Smooth muscle cell (in vitro differentiated cells): Measurements from ENCODE around the gene ESR1. TPM values are rescaled to one million over a fixed set of nuclear protein-coding genes. Genes with fewer than 3 reads are reported as not detected.
A peak's percentile ranks its signal among the peaks of the same experiment; 100 is the strongest.

Source experiments
- DNase-seq: peaks from one replicate; lab custom pipeline; 2025; ENCODE audit not compliant: unreplicated experiment; lab: John Stamatoyannopoulos, UW
- H2AFZ ChIP-seq: fragments of 200-600 bp; sonication (generic); 2 replicates; pipeline ENCODE4 v1.6.0; 2016; ENCODE audit warnings: antibody characterized with exemption, low read depth, mild to moderate bottlenecking
- H3F3A ChIP-seq: fragments of 200-600 bp; sonication (generic); 2 replicates; pipeline ENCODE4 v1.6.0; 2017; ENCODE audit warnings: antibody characterized with exemption, low read depth
- H3K27ac ChIP-seq: fragments of 200-600 bp; sonication (generic); 2 replicates; pipeline ENCODE4 v1.5.1; 2016; ENCODE audit warnings: low read depth, mild to moderate bottlenecking
- H3K27me3 ChIP-seq: fragments of 200-600 bp; sonication (generic); 2 replicates; pipeline ENCODE4 v1.6.1; 2016; ENCODE audit warnings: low read depth, mild to moderate bottlenecking
- H3K36me3 ChIP-seq: fragments of 200-600 bp; sonication (generic); 2 replicates; pipeline ENCODE4 v1.5.1; 2016; ENCODE audit warnings: low read depth
- H3K4me1 ChIP-seq: fragments of 200-600 bp; sonication (generic); 2 replicates; pipeline ENCODE4 v1.5.1; 2016; ENCODE audit warnings: low read depth
- H3K4me2 ChIP-seq: fragments of 200-600 bp; sonication (generic); 2 replicates; pipeline ENCODE4 v1.6.0; 2016; ENCODE audit warnings: mild to moderate bottlenecking
- H3K4me3 ChIP-seq: fragments of 200-600 bp; sonication (generic); 2 replicates; pipeline ENCODE4 v1.5.1; 2016; ENCODE audit warnings: mild to moderate bottlenecking
- H3K79me2 ChIP-seq: fragments of 200-600 bp; sonication (generic); 2 replicates; pipeline ENCODE4 v1.6.0; 2016; ENCODE audit warnings: low read depth, mild to moderate bottlenecking
- H3K9ac ChIP-seq: fragments of 200-600 bp; sonication (generic); 2 replicates; pipeline ENCODE4 v1.6.0; 2016; ENCODE audit warnings: low read depth
- H3K9me3 ChIP-seq: fragments of 200-600 bp; sonication (generic); replicated peaks from 2 replicates; pipeline ENCODE4 v1.5.1; 2016; ENCODE audit warnings: low read depth
- H4K20me1 ChIP-seq: fragments of 200-600 bp; sonication (generic); 2 replicates; pipeline ENCODE4 v1.6.0; 2016; ENCODE audit warnings: low read depth
- CTCF ChIP-seq: fragments of 200-600 bp; sonication (generic); IDR thresholded peaks from 2 replicates; pipeline ENCODE4 v1.5.1; 2017; ENCODE audit warnings: borderline replicate concordance, mild to moderate bottlenecking, antibody characterized with exemption; ENCODE audit not compliant: insufficient read depth, poor library complexity, severe bottlenecking
- WGBS: methylation state at CpG from one replicate; pipeline ENCODE4 v1.1.7; 2016; ENCODE audit warnings: low lambda C conversion rate; 5-methylcytosine and 5-hydroxymethylcytosine counted together
- polyA plus RNA-seq: library from polyadenylated mRNA; unstranded; fragments of >200 nt; fragmentation: Nextera tagmentation; extraction: Ambion mirVana; gene quantifications from 2 replicates; pipeline ENCODE4 v1.2.1, GENCODE V29; 2016
- total RNA-seq: library from RNA; depleted of rRNA; stranded (reverse); fragments of >200 nt; gene quantifications from 2 replicates; pipeline ENCODE4 v1.2.3, GENCODE V29; 2014

Gene ESR1
- total and polyA plus RNA-seq, 2 experiments from 2014 or later = 0.16 TPM; not detected in 1

GRCh38 chr6:151905854-151906253 lies 98.4 kb downstream of the ESR1 start:
- no peaks in the 10 kb centered on the region for H3K4me1 ChIP-seq
- no peak overlapping the region for H3K9ac ChIP-seq
- no peaks in the 10 kb centered on the region for H4K20me1 ChIP-seq
- DNase-seq = no peak
- no peak overlapping the region for H3K27ac ChIP-seq
- H3F3A ChIP-seq = no peaks in the 10 kb centered on the region
- no peaks in the 10 kb centered on the region for H3K36me3 ChIP-seq
- H2AFZ ChIP-seq = no peak overlapping the region
- H3K9me3 ChIP-seq = no peaks in the 10 kb centered on the region
- H3K4me3 ChIP-seq = no peak overlapping the region
- H3K79me2 ChIP-seq = no peaks in the 10 kb centered on the region
- no peak overlapping the region for H3K4me2 ChIP-seq
- TF ChIP-seq CTCF = no peak
- H3K27me3 ChIP-seq = no peaks in the 10 kb centered on the region
- 96% methylated on average over 4 of the region's 4 CpGs for WGBS

DNA sequence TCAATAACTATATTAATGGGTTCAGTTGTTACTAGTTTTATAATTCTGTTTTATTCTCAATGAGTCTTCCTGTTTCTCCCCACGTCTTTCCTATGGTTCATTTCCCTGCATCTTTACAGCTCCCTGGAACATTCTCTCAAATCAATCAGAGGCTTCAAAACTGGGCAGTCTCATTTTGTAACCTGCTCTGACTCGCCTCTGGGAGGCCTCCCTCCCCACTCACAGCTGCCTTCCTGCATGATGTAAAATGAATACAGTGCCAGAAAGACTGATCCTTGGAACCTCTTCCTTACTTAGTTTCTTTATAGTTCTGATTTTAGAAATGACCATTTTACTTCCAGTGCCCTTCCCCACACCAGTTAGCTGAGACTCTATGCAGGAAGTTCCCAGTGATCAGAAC lies 103.9 kb downstream of the ESR1 start:
- no peaks in the 10 kb centered on the region for H3K27me3 ChIP-seq
- no peak overlapping the region for H3K9ac ChIP-seq
- WGBS = 78% methylated on average over 2 of the region's 2 CpGs
- no peak for TF ChIP-seq CTCF
- H3K4me3 ChIP-seq = no peak overlapping the region
- no peak for DNase-seq
- no peak overlapping the region for H3K27ac ChIP-seq
- H3K4me1 ChIP-seq = no peaks in the 10 kb centered on the region
- no peak overlapping the region for H3K4me2 ChIP-seq
- no peaks in the 10 kb centered on the region for H3K9me3 ChIP-seq
- no peaks in the 10 kb centered on the region for H3K79me2 ChIP-seq
- H3F3A ChIP-seq = no peaks in the 10 kb centered on the region
- no peaks in the 10 kb centered on the region for H3K36me3 ChIP-seq
- H4K20me1 ChIP-seq = no peaks in the 10 kb centered on the region
- no peak overlapping the region for H2AFZ ChIP-seq

DNA sequence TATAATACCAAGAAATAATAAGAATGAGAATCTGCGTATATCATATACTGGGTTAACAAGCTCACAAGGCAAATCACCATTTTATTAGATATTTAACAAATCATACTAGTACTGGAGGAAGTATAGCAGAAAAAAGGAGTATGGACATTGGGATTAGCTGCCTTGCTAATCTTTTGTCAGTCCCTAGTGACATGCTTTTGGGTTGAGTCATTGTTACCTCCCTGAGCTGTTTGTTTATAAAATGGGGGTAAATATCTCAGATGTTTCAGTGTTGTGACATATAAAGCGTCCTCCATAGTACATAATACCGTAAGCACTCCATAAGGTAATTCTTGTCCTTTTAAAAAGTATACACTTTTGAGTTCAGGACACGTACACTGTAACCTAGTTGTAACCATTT lies 107.0 kb downstream of the ESR1 start:
- WGBS = 66% methylated on average over 4 of the region's 4 CpGs
- H3K4me2 ChIP-seq = no peak overlapping the region
- DNase-seq = no peak
- TF ChIP-seq CTCF = no peak
- H3K79me2 ChIP-seq = no peaks in the 10 kb centered on the region
- no peaks in the 10 kb centered on the region for H3K27me3 ChIP-seq
- no peaks in the 10 kb centered on the region for H3K9me3 ChIP-seq
- H3K9ac ChIP-seq = no peak overlapping the region
- H3K27ac ChIP-seq = no peak overlapping the region
- H4K20me1 ChIP-seq = no peaks in the 10 kb centered on the region
- no peaks in the 10 kb centered on the region for H3K36me3 ChIP-seq
- no peaks in the 10 kb centered on the region for H3K4me1 ChIP-seq
- no peaks in the 10 kb centered on the region for H3F3A ChIP-seq
- H3K4me3 ChIP-seq = no peak overlapping the region
- H2AFZ ChIP-seq = no peak overlapping the region

GRCh38 chr6:151916075-151916474 lies 108.6 kb downstream of the ESR1 start:
- H3K79me2 ChIP-seq = no peaks in the 10 kb centered on the region
- H3K27me3 ChIP-seq = no peaks in the 10 kb centered on the region
- peak overlapping the region; percentile 75 for H3K27ac ChIP-seq
- DNase-seq = no peak
- H4K20me1 ChIP-seq = no peaks in the 10 kb centered on the region
- H3K4me3 ChIP-seq = no peak overlapping the region
- no peak overlapping the region for H2AFZ ChIP-seq
- H3K36me3 ChIP-seq = no peaks in the 10 kb centered on the region
- TF ChIP-seq CTCF = no peak
- no peak overlapping the region for H3K9ac ChIP-seq
- H3K9me3 ChIP-seq = no peaks in the 10 kb centered on the region
- 89% methylated on average over 3 of the region's 3 CpGs for WGBS
- no peaks in the 10 kb centered on the region for H3K4me1 ChIP-seq
- H3K4me2 ChIP-seq = no peak overlapping the region
- H3F3A ChIP-seq = no peaks in the 10 kb centered on the region
